GM21786 (cell line): Measurements from ENCODE around the gene WASHC2C.
"Not testable (repeated sequence)": the region's sequence is repeated elsewhere in the genome, so short reads cannot be mapped to it uniquely, and the experiment has no call there.

ENCODE experiments used
- ATAC-seq: cut with Tn5 transposase; IDR thresholded peaks from one replicate; pipeline ENCODE4 v1.9.1; 2021; ENCODE audit not compliant: unreplicated experiment

The WASHC2C gene

GRCh38 chr10:45768334-45768733, 41.3 kb downstream of the WASHC2C start:
- ATAC-seq: not testable (repeated sequence)

GRCh38 chr10:45771757-45772461, 44.8 kb downstream of the WASHC2C start:
- ATAC-seq: not testable (repeated sequence)

GRCh38 chr10:45786217-45786616, 59.2 kb downstream of the WASHC2C start:
- not testable (repeated sequence) for ATAC-seq

GRCh38 chr10:45787212-45787741, 60.2 kb downstream of the WASHC2C start:
- not testable (repeated sequence) for ATAC-seq

GRCh38 chr10:45789991-45790390, 62.9 kb downstream of the WASHC2C start:
- not testable (repeated sequence) for ATAC-seq

GRCh38 chr10:45790694-45791426, 63.8 kb downstream of the WASHC2C start:
- ATAC-seq: not testable (repeated sequence)

GRCh38 chr10:45794761-45795160, 67.7 kb downstream of the WASHC2C start:
- ATAC-seq: not testable (repeated sequence)

- not testable (repeated sequence) for ATAC-seq
Measured at GRCh38 chr10:45803060-45804010, 76.3 kb downstream of the WASHC2C start.

GRCh38 chr10:45804996-45805395, 77.9 kb downstream of the WASHC2C start:
- ATAC-seq: not testable (repeated sequence)

GRCh38 chr10:45809837-45810236, 82.8 kb downstream of the WASHC2C start:
- no peak for ATAC-seq

- no peak for ATAC-seq
Measured at GRCh38 chr10:45811075-45811474, 84.0 kb downstream of the WASHC2C start.

GRCh38 chr10:45812959-45813358, 85.9 kb downstream of the WASHC2C start:
- not testable (repeated sequence) for ATAC-seq

GRCh38 chr10:45814146-45814545, 87.1 kb downstream of the WASHC2C start:
- ATAC-seq: not testable (repeated sequence)

GRCh38 chr10:45817130-45817859, 90.2 kb downstream of the WASHC2C start:
- ATAC-seq: no peak

GRCh38 chr10:45817912-45818311, 90.8 kb downstream of the WASHC2C start:
- ATAC-seq: no peak

GRCh38 chr10:45819552-45819951, 92.5 kb downstream of the WASHC2C start:
- no peak for ATAC-seq

- not testable (repeated sequence) for ATAC-seq
Measured at GRCh38 chr10:45820107-45820830, 93.2 kb downstream of the WASHC2C start.

GRCh38 chr10:45822918-45823317, 95.9 kb downstream of the WASHC2C start:
- ATAC-seq: not testable (repeated sequence)
